Testis (tissue), 3 donors: Measurements from ENCODE around the gene ACSS1. TPM values are rescaled to one million over a fixed set of nuclear protein-coding genes. Genes with fewer than 3 reads are reported as not detected.

Experiments used
- DNase-seq: peaks from one replicate; pipeline ENCODE4 v3.0.0-alpha.2; 2019
- H3K27ac ChIP-seq, 2 donors: fragments of 200-600 bp; sonication (generic); one replicate each; pipeline ENCODE4 v1.5.1; 2019
- H3K27me3 ChIP-seq: fragments of 200-600 bp; sonication (generic); one replicate; pipeline ENCODE4 v1.5.1; 2019
- H3K36me3 ChIP-seq: fragments of 200-600 bp; sonication (generic); one replicate; pipeline ENCODE4 v1.5.1; 2017; ENCODE audit warnings: low read depth; ENCODE audit errors: missing control alignments
- H3K4me1 ChIP-seq: fragments of 200-600 bp; sonication (generic); one replicate; pipeline ENCODE4 v1.5.1; 2019
- H3K4me3 ChIP-seq, 2 donors: fragments of 200-600 bp; sonication (generic); one replicate each; pipeline ENCODE4 v1.5.1; 2017 to 2019
- H3K9me3 ChIP-seq: fragments of 200-600 bp; sonication (generic); one replicate; pipeline ENCODE4 v1.5.1; 2017
- POLR2A ChIP-seq: fragments of 450-650 bp; IDR thresholded peaks from one replicate; pipeline ENCODE4 v1.6.1; 2017; ENCODE audit warnings: antibody characterized with exemption, mild to moderate bottlenecking, moderate library complexity
- WGBS, 2 donors: methylation state at CpG; one replicate each; pipeline ENCODE4 v1.1.5; 2018; 5-methylcytosine and 5-hydroxymethylcytosine counted together
- intact Hi-C: fragments of 100-400 bp; cut with DNase I; formaldehyde crosslinking; loops from one replicate; pipeline ENCODE4 v1.15.1; 2023; ENCODE audit warnings: low total_unique reads
- polyA plus RNA-seq: library from polyadenylated mRNA; stranded (reverse); fragments of 350-450 nt; fragmentation: Illumina TruSeq; extraction: RNeasy Lipid Tissue Mini Kit (QIAGEN cat#74804); gene quantifications from one replicate; pipeline ENCODE4 v1.2.3, GENCODE V29; 2014; ENCODE audit warnings: low read depth, low replicate concordance; ENCODE audit not compliant: insufficient read depth
- total RNA-seq, 2 donors: library from RNA; depleted of rRNA; stranded (reverse); fragments of >200 nt; gene quantifications; one replicate each; pipeline ENCODE4 v1.2.3, GENCODE V29; 2016
- TF ChIP-seq, protein P1 (sequence below), 3 experiments: fragments of 450-650 bp in 2 of 3; fragments of 200-600 bp in 1 of 3; sonication (generic) in 1 of 3; IDR thresholded peaks; one replicate each; pipeline ENCODE4 v1.5.1; 2016 to 2019; ENCODE audit warnings: antibody characterized with exemption in 3 of 3, mild to moderate bottlenecking in 2 of 3, moderate library complexity in 1 of 3

Gene ACSS1
- total and polyA plus RNA-seq, 3 donors from 2014 or later = 61.5 to 184 (median 162) TPM

DNA sequence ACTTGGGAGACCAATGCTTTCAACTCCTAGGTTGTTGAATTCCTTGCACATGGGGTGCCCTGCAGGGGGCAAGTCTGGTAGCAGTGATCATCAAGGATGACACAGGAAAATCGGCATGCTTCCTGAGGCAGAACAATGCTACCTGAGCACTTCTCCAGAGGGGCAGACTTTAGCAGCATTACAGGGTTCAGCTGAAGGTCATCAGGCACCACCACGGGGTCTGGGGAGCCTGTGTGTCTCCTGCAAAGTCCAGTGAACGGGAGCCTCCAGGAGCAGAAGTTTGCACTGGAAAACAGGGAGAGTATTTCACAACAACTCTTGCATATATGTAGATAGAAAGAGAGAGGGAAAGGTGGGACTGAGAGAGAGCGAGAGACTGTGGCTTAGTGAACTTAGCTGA, 13.8 kb upstream of the ACSS1 start:
- intact Hi-C loops = no loop called here
- Histone ChIP-seq H3K27ac (no peak overlapping the region), H3K4me3 (no peak overlapping the region), H3K4me1 (no peaks in the 10 kb centered on the region), H3K36me3 (no peaks in the 10 kb centered on the region), H3K9me3 (no peaks in the 10 kb centered on the region), H3K27me3 (no peaks in the 10 kb centered on the region)
- DNase-seq = no peak
- 54 to 57% methylated on average over 4 of the region's 4 CpGs for WGBS, 2 donors
- TF ChIP-seq, protein P1, sequence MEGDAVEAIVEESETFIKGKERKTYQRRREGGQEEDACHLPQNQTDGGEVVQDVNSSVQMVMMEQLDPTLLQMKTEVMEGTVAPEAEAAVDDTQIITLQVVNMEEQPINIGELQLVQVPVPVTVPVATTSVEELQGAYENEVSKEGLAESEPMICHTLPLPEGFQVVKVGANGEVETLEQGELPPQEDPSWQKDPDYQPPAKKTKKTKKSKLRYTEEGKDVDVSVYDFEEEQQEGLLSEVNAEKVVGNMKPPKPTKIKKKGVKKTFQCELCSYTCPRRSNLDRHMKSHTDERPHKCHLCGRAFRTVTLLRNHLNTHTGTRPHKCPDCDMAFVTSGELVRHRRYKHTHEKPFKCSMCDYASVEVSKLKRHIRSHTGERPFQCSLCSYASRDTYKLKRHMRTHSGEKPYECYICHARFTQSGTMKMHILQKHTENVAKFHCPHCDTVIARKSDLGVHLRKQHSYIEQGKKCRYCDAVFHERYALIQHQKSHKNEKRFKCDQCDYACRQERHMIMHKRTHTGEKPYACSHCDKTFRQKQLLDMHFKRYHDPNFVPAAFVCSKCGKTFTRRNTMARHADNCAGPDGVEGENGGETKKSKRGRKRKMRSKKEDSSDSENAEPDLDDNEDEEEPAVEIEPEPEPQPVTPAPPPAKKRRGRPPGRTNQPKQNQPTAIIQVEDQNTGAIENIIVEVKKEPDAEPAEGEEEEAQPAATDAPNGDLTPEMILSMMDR (IDR thresholded peaks at IDR 0.05) = no peak
- no peak for TF ChIP-seq POLR2A

DNA sequence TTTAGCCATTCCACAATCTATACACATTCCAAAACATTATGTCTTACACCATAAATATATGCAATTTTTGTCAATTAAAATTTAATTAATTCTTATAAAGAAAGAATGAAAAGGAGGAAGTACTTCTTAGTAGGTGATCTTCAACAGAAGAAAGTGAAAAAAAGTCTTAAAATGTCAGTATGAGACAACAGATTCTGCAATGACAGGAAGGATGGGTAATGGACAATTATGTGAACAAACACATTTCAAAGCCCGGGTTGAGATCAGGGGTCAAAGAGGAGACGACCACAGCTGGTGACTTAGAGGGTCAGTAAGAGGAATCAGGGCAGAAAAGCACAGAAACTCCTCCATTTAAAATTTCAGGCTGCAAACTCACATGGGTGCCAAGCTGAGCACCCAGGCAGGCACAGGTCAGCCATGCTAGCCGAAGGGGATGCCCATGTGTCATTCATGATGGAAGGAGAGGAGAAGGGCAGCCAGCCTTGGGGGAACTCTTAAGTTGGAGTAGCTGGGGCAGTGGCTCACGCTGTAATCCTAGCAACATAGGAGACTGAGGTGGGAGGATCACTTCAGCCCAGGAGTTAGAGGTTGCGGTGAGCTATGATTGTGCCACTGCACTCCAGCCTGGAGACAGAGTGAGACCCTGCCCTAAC, 13.0 kb upstream of the ACSS1 start:
- DNase-seq = no peak
- WGBS, 2 donors = 65 to 67% methylated on average over 5 of the region's 5 CpGs
- TF ChIP-seq POLR2A = no peak
- TF ChIP-seq, protein P1 (IDR thresholded peaks at IDR 0.05) = no peak
- no peak overlapping the region for H3K4me3 ChIP-seq
- no peaks in the 10 kb centered on the region for H3K27me3 ChIP-seq
- no peak overlapping the region for H3K27ac ChIP-seq
- no peaks in the 10 kb centered on the region for H3K9me3 ChIP-seq
- intact Hi-C loops = no loop called here
- no peaks in the 10 kb centered on the region for H3K4me1 ChIP-seq
- no peaks in the 10 kb centered on the region for H3K36me3 ChIP-seq

DNA sequence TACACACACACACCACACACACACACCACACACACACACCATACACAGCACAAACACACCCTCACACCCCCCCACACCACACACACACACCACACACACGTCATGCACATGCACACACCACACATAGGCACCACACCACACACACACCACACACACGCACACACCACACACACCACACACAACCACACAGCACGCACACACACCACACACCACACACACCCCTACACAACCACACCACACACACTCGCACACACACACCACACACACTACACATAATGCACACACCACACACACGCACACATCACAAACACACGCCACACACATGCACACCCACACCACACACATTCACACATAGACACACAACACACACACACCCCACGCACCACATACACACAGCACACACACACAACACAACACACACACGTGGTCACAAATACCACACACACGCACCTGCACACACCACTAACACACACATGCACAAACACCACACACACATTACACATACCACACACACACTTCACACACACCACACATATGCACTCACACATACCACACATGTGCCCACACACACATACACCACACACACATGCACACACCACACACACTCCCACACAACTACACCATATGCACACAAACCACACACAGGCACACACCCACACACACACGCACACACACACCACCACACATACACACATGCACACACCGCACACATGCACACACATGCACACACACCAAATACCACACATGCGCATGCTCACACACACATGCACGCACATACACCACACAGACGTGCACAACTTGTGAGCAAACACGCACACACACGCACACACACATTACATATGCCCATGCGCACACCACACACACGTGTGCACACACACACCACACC, 9.4 kb upstream of the ACSS1 start:
- intact Hi-C loops = no loop called here
- TF ChIP-seq, protein P1 (IDR thresholded peaks at IDR 0.05) = no peak
- TF ChIP-seq POLR2A = no peak
- no peak for DNase-seq
- no peak overlapping the region for H3K27ac ChIP-seq
- H3K27me3 ChIP-seq = no peaks in the 10 kb centered on the region
- H3K4me1 ChIP-seq = no peaks in the 10 kb centered on the region
- no peaks in the 10 kb centered on the region for H3K36me3 ChIP-seq
- no peak overlapping the region for H3K4me3 ChIP-seq
- WGBS, 2 donors = 73 to 81% methylated on average over 18 of the region's 18 CpGs
- no peaks in the 10 kb centered on the region for H3K9me3 ChIP-seq

DNA sequence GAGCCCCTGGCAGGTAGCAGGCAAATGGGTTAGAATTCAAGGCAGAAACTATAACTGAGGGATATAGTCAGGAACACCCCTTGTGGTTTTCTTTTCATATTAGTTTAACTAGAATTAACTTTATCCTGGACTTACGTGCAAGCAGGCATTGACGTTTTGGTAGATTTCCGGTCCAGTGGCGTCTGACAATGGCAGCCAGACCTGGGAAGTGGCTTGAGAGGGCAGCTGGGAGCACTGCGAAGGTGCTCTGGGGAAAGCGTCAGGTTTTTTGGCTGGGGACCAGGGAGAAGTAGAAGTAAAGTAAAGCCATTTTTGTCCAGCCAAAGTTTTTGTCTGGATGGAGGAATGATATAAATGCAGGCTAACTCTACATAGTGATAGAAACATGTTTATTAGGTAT, 8.4 kb upstream of the ACSS1 start:
- Histone ChIP-seq H3K27me3 (no peaks in the 10 kb centered on the region), H3K4me3 (no peak overlapping the region), H3K27ac (no peak overlapping the region), H3K4me1 (no peaks in the 10 kb centered on the region), H3K9me3 (no peaks in the 10 kb centered on the region), H3K36me3 (no peaks in the 10 kb centered on the region)
- DNase-seq = no peak
- WGBS, 2 donors = 28 to 32% methylated on average over 6 of the region's 6 CpGs
- TF ChIP-seq, protein P1 (IDR thresholded peaks at IDR 0.05) = no peak
- TF ChIP-seq POLR2A = no peak
- intact Hi-C loops = no loop called here
